Measurements from ENCODE around the gene PDSS2. TPM values are rescaled to one million over a fixed set of nuclear protein-coding genes. Genes with fewer than 3 reads are reported as not detected.

PDSS2 gene
- total and polyA plus RNA-seq, 10 donors, result 4.3 to 16.6 (median 11.7) TPM

DNA sequence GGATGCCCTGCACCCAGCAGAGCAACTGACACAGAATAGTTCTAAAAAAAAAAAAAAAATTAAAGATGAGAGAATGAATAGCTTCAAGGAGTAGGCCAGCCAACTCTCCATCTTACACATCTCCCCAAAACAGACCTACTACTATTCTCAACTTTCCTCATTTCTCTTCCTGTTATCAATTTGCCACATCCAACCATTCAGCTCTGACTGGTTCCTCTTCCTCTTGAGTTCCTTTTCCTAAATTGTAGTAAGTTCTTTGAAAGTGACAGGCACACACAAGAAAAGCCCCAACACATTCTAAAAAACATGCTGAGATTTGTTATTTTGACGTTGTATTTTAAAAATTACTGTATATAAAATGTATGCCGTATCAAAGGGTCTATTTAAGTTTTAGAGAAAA lies 117.2 kb downstream of the PDSS2 start:
- peaks cover 0 to 6% (median 0%) of the 10 kb centered on the region in 6 donors for H3K4me1 ChIP-seq
- 89 to 94% (median 92%) methylated on average over 2 of the region's 2 CpGs for WGBS, 5 donors
- H3K9me3 ChIP-seq, result no peaks in the 10 kb centered on the region
- intact Hi-C loops (cut with DNase I; ENCODE audit: low total_unique reads), result no loop called here
- no peak for DNase-seq
- H3K4me3 ChIP-seq, result no peak overlapping the region
- H3K36me3 ChIP-seq, result no peaks in the 10 kb centered on the region
- TF ChIP-seq POLR2AphosphoS5 (IDR thresholded peaks at IDR 0.05) (no peak), POLR2A (IDR thresholded peaks at IDR 0.05) (no peak)
- TF ChIP-seq, protein P1, sequence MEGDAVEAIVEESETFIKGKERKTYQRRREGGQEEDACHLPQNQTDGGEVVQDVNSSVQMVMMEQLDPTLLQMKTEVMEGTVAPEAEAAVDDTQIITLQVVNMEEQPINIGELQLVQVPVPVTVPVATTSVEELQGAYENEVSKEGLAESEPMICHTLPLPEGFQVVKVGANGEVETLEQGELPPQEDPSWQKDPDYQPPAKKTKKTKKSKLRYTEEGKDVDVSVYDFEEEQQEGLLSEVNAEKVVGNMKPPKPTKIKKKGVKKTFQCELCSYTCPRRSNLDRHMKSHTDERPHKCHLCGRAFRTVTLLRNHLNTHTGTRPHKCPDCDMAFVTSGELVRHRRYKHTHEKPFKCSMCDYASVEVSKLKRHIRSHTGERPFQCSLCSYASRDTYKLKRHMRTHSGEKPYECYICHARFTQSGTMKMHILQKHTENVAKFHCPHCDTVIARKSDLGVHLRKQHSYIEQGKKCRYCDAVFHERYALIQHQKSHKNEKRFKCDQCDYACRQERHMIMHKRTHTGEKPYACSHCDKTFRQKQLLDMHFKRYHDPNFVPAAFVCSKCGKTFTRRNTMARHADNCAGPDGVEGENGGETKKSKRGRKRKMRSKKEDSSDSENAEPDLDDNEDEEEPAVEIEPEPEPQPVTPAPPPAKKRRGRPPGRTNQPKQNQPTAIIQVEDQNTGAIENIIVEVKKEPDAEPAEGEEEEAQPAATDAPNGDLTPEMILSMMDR (IDR thresholded peaks at IDR 0.05 in 8 of 11, conservative IDR thresholded peaks at IDR 0.05 in 3 of 11), result no peak
- no peak overlapping the region for H3K27ac ChIP-seq
- H3K27me3 ChIP-seq (replicated peaks in 1 of 7), result no peaks in the 10 kb centered on the region

DNA sequence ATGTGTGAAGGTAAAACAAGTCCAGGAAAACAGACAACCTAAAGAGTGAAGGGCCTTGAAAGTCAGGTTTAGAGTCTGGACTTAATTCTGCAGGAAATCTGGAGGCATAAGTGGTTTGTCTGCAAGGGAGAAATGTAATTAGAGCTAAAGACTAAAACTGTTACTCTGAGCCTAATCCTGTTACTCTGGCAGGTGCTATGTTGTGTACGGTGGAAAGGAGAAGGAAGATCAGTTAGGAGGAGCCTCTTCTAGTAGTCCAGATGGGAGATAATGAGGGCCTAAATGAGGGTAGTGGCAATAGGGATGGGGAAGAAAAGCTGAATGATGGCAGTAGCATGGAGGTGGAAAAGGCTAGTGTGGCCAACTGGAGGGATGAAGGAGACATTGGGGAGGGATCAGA lies 118.5 kb downstream of the PDSS2 start:
- Histone ChIP-seq H3K4me1 (peaks cover 0 to 6% (median 0%) of the 10 kb centered on the region in 6 donors), H3K9me3 (no peaks in the 10 kb centered on the region), H3K27me3 (replicated peaks in 1 of 7) (no peaks in the 10 kb centered on the region), H3K4me3 (no peak overlapping the region), H3K36me3 (no peaks in the 10 kb centered on the region), H3K27ac (no peak overlapping the region)
- WGBS, 5 donors, result 53 to 91% (median 78%) methylated on average over 1 of the region's 1 CpG
- intact Hi-C loops (cut with DNase I; ENCODE audit: low total_unique reads), result no loop called here
- TF ChIP-seq, protein P1 (IDR thresholded peaks at IDR 0.05 in 8 of 11, conservative IDR thresholded peaks at IDR 0.05 in 3 of 11), result no peak
- TF ChIP-seq POLR2AphosphoS5 (IDR thresholded peaks at IDR 0.05), result no peak
- TF ChIP-seq POLR2A (IDR thresholded peaks at IDR 0.05), result no peak
- no peak for DNase-seq

DNA sequence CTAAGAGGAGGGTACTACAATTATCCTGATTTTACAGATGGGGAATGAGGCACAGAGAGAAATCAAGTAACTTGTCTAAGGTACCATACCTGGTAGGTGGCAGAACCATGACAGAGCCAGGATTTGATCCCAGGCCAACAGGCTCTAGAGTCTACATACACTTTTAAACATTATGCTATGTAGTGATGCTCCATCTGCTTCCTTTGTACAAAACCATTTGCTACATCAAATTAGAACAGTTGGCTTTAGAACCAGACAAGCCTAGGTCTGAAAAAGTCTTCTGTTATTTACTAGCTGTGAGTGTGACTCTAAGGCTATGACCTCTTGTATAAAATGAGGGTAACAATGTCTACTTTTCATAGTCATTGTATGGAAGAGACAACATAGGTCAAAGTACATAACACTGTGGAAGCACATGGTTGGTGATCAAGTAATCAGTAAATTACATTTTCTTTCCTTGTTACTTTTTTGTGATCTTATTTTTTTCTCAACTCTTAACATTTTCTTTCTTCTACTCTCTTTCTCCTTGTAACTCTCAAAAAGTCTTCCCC lies 122.1 kb downstream of the PDSS2 start:
- no peak for DNase-seq
- peaks cover 0 to 6% (median 0%) of the 10 kb centered on the region in 6 donors for H3K4me1 ChIP-seq
- H3K27ac ChIP-seq, result no peak overlapping the region
- intact Hi-C loops (cut with DNase I; ENCODE audit: low total_unique reads), result no loop called here
- TF ChIP-seq POLR2A (IDR thresholded peaks at IDR 0.05) (no peak), POLR2AphosphoS5 (IDR thresholded peaks at IDR 0.05) (no peak)
- TF ChIP-seq, protein P1 (IDR thresholded peaks at IDR 0.05 in 8 of 11, conservative IDR thresholded peaks at IDR 0.05 in 3 of 11), result no peak
- no peaks in the 10 kb centered on the region for H3K27me3 ChIP-seq (replicated peaks in 1 of 7)
- no peaks in the 10 kb centered on the region for H3K9me3 ChIP-seq
- H3K36me3 ChIP-seq, result peaks cover 0 to 8% (median 0%) of the 10 kb centered on the region in 6 donors
- H3K4me3 ChIP-seq, result no peak overlapping the region

DNA sequence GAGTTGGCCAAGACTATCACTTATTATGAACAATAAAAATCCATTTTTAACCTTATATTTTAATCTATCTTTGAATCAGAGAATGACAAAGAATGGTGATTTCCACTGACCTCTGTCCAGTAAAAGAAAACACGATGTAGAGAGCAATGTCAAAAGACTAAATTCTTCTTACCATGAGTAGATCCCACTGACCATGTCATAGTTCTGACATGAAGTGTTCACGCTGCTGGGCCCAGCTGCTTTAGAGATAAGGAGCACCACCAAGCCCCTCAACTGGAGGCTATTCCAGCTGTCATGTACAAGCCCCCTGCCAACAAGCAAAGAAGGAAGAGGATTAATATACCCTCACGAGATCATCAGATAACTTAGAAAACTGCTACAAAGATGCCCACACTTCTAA lies 125.3 kb downstream of the PDSS2 start:
- DNase-seq, result no peak
- Histone ChIP-seq H3K4me1 (peaks cover 0 to 18% (median 0%) of the 10 kb centered on the region in 6 donors), H3K36me3 (peaks cover 0 to 8% (median 0%) of the 10 kb centered on the region in 6 donors), H3K9me3 (no peaks in the 10 kb centered on the region), H3K27me3 (replicated peaks in 1 of 7) (no peaks in the 10 kb centered on the region), H3K27ac (no peak overlapping the region), H3K4me3 (no peak overlapping the region)
- 88 to 96% (median 95%) methylated on average over 3 of the region's 3 CpGs for WGBS, 5 donors
- intact Hi-C loops (cut with DNase I; ENCODE audit: low total_unique reads), result no loop called here
- TF ChIP-seq POLR2A (IDR thresholded peaks at IDR 0.05), result no peak
- TF ChIP-seq, protein P1 (IDR thresholded peaks at IDR 0.05 in 8 of 11, conservative IDR thresholded peaks at IDR 0.05 in 3 of 11), result no peak
- no peak for TF ChIP-seq POLR2AphosphoS5 (IDR thresholded peaks at IDR 0.05)
